Glutamatergic neuron (in vitro differentiated cells): ENCODE measurements around the gene MPV17L2. TPM values are rescaled to one million over a fixed set of nuclear protein-coding genes. Genes with fewer than 3 reads are reported as not detected.

ENCODE experiments used
- DNase-seq: peaks from one replicate; pipeline ENCODE4 v3.0.0; 2022
- H3K27ac Mint-ChIP-seq: one replicate; pipeline ENCODE4 v1.8.0; 2020; ENCODE audit warnings: mild to moderate bottlenecking, mixed read lengths, inconsistent platforms; ENCODE audit not compliant: unreplicated experiment
- H3K27me3 Mint-ChIP-seq: one replicate; pipeline ENCODE4 v1.8.0; 2020; ENCODE audit warnings: mild to moderate bottlenecking, moderate library complexity, mixed read lengths, inconsistent platforms; ENCODE audit not compliant: unreplicated experiment
- H3K36me3 Mint-ChIP-seq: one replicate; pipeline ENCODE4 v1.8.0; 2020; ENCODE audit warnings: mild to moderate bottlenecking, mixed read lengths, inconsistent platforms; ENCODE audit not compliant: unreplicated experiment
- H3K4me1 Mint-ChIP-seq: one replicate; pipeline ENCODE4 v1.8.0; 2020; ENCODE audit warnings: mild to moderate bottlenecking, low read depth, mixed read lengths, inconsistent platforms; ENCODE audit not compliant: unreplicated experiment
- H3K4me3 Mint-ChIP-seq: one replicate; pipeline ENCODE4 v1.8.0; 2020; ENCODE audit warnings: mild to moderate bottlenecking, mixed read lengths, inconsistent platforms; ENCODE audit not compliant: unreplicated experiment
- H3K9me3 Mint-ChIP-seq: one replicate; pipeline ENCODE4 v1.8.0; 2020; ENCODE audit warnings: mild to moderate bottlenecking, moderate library complexity, mixed read lengths, inconsistent platforms; ENCODE audit not compliant: unreplicated experiment
- CTCF ChIP-seq: fragments of 200-600 bp; sonication (generic); IDR thresholded peaks from one replicate; pipeline ENCODE4 v1.5.0; 2021; ENCODE audit not compliant: partially characterized antibody, unreplicated experiment
- total RNA-seq: library from RNA; stranded (reverse); fragmentation: NEBNext Ultra II Directional; extraction: Animal tissue kit (Norgen Biotek cat#: 25700); gene quantifications from one replicate; pipeline ENCODE4 v1.2.1, GENCODE V29; 2021; ENCODE audit not compliant: unreplicated experiment

MPV17L2 gene
- total RNA-seq, 1 donor from 2014 or later: 17.9 TPM

- peaks cover 6% of the 10 kb centered on the region for H3K27me3 Mint-ChIP-seq
- DNase-seq: no peak
- H3K4me1 Mint-ChIP-seq: no peaks in the 10 kb centered on the region
- TF ChIP-seq CTCF: no peak
- H3K36me3 Mint-ChIP-seq: no peaks in the 10 kb centered on the region
- H3K9me3 Mint-ChIP-seq: no peaks in the 10 kb centered on the region
- no peak overlapping the region for H3K4me3 Mint-ChIP-seq
- no peak overlapping the region for H3K27ac Mint-ChIP-seq
These were observed 20.5 kb upstream of the MPV17L2 start for GRCh38 chr19:18172331-18173053.

- H3K27ac Mint-ChIP-seq: no peak overlapping the region
- peaks cover 6% of the 10 kb centered on the region for H3K27me3 Mint-ChIP-seq
- no peak overlapping the region for H3K4me3 Mint-ChIP-seq
- DNase-seq: no peak
- TF ChIP-seq CTCF: no peak
- H3K4me1 Mint-ChIP-seq: no peaks in the 10 kb centered on the region
- no peaks in the 10 kb centered on the region for H3K9me3 Mint-ChIP-seq
- no peaks in the 10 kb centered on the region for H3K36me3 Mint-ChIP-seq
These were observed 19.9 kb upstream of the MPV17L2 start for GRCh38 chr19:18173054-18173571.

GRCh38 chr19:18173572-18174288, 19.3 kb upstream of the MPV17L2 start, which contains the start of gene IFI30:
IFI30 (plus strand) TSS chr19:18173813; CDS start chr19:18173842, 29 bp downstream.
- TF ChIP-seq CTCF: no peak
- peak within 1 kb of the TSS; percentile 72 for H3K4me3 Mint-ChIP-seq
- no peaks in the 10 kb centered on the region for H3K4me1 Mint-ChIP-seq
- H3K27ac Mint-ChIP-seq: no peak within 1 kb of the TSS
- DNase-seq: no peak
- H3K9me3 Mint-ChIP-seq: no peaks in the 10 kb centered on the region
- H3K36me3 Mint-ChIP-seq: no peaks in the 10 kb centered on the region
- peaks cover 6% of the 10 kb centered on the region for H3K27me3 Mint-ChIP-seq

- no peak for TF ChIP-seq CTCF
- no peaks in the 10 kb centered on the region for H3K36me3 Mint-ChIP-seq
- no peak overlapping the region for H3K4me3 Mint-ChIP-seq
- H3K27me3 Mint-ChIP-seq: peaks cover 6% of the 10 kb centered on the region
- H3K9me3 Mint-ChIP-seq: no peaks in the 10 kb centered on the region
- DNase-seq: no peak
- H3K4me1 Mint-ChIP-seq: no peaks in the 10 kb centered on the region
- H3K27ac Mint-ChIP-seq: no peak overlapping the region
These were observed 18.0 kb upstream of the MPV17L2 start for GRCh38 chr19:18174983-18175382.
